Activated T-cell treated with anti-CD3 and anti-CD28 coated beads, Interleukin-2, amount 50 U/mL, for 4 hours (primary cell): ENCODE data around the gene SHOC2. TPM values are rescaled to one million over a fixed set of nuclear protein-coding genes. Genes with fewer than 3 reads are reported as not detected.

Experiments used
- ATAC-seq, 2 donors: fragments of 200-7000 bp; cut with Tn5 transposase; one replicate each; pipeline ENCODE4 v1.10.0; 2021
- DNase-seq: peaks from one replicate; pipeline ENCODE4 v3.0.0-alpha.2; 2020
- H3K27me3 Mint-ChIP-seq: one replicate; pipeline ENCODE4 v1.8.0; 2021; ENCODE audit warnings: low read depth, mixed read lengths
- H3K36me3 Mint-ChIP-seq: one replicate; pipeline ENCODE4 v1.8.0; 2022; ENCODE audit warnings: mixed read lengths; ENCODE audit not compliant: insufficient read depth
- H3K4me1 Mint-ChIP-seq: one replicate; pipeline ENCODE4 v1.8.0; 2021; ENCODE audit warnings: low read depth, mixed read lengths
- H3K4me3 Mint-ChIP-seq: one replicate; pipeline ENCODE4 v1.8.0; 2021; ENCODE audit warnings: mild to moderate bottlenecking, moderate library complexity, mixed read lengths
- H3K9me3 Mint-ChIP-seq: one replicate; pipeline ENCODE4 v1.8.0; 2021; ENCODE audit warnings: mixed read lengths
- total RNA-seq, 3 donors: library from RNA; stranded (reverse); gene quantifications; one replicate each; pipeline ENCODE4 v1.2.1, GENCODE V29; 2021

SHOC2 gene
- total RNA-seq, 3 donors from 2014 or later, result 33.0 to 43.3 (median 41.8) TPM

DNA sequence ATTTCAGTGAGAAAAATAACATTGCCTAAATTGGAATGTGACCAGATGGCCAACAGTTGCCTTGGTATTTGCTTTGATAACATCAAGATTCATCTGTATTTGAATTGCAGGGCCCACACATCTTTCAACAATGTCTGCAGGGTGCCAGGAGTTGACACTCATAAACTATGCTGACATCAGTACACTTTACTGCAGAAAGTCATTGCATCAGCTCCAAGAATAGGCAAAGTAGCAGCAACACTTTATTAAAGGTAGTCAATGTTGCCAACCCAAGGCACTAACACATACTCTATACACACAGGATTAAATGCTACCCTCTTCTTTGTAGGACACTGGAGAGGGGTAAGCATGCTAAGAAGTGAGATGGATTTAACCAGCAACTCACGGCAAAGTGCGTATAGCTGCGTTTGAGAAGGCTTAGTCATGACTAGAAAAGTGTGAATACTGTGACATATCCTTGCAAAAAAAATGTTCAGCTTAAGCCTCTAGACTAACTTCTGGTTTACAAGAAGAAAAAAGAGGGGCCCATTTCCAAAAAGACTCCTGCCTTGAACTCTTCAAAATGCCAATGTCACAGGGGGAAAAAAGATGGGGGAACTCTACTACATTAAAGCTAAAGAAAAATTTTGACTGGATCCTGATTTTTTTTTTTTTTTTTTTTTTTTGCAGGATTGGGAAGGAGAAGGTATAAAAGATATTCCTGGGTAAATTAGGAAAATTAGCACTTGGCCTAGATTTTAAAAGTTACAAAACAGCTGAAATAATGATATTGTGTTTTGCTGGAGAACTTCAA is 2.7 kb upstream of the SHOC2 start:
- DNase-seq (no peak), ATAC-seq (no peak)
- Mint-ChIP-seq H3K4me3 (no peak overlapping the region), H3K4me1 (peaks cover 30% of the 10 kb centered on the region), H3K36me3 (peaks cover 10% of the 10 kb centered on the region), H3K27me3 (no peaks in the 10 kb centered on the region), H3K9me3 (no peaks in the 10 kb centered on the region)

DNA sequence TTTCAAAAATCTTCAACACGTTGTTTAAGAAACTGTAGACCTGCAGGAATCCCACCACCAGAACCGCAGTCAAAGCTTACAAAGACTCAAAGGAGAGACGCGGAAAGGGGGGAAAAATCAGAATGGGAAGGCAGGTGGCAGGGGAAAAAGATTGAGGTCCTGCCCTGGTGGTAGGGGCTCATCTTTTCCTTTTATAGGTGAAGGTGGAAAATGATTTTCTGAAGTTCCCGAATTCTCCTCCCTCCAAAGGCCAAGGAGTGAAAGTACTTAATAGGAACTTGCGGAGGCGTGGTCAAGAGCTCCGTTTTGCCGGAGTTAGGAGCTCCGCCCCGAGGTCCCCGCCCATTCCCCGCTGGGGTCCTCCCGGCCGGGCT is 1.1 kb upstream of the SHOC2 start:
- DNase-seq, result peak; percentile 78
- no peaks in the 10 kb centered on the region for H3K27me3 Mint-ChIP-seq
- no peaks in the 10 kb centered on the region for H3K9me3 Mint-ChIP-seq
- peak overlapping the region; percentile 94 for H3K4me3 Mint-ChIP-seq
- peaks cover 36% of the 10 kb centered on the region for H3K4me1 Mint-ChIP-seq
- peaks cover 7% of the 10 kb centered on the region for H3K36me3 Mint-ChIP-seq
- ATAC-seq, result no peak

- Mint-ChIP-seq H3K27me3 (no peaks in the 10 kb centered on the region), H3K9me3 (no peaks in the 10 kb centered on the region), H3K4me3 (peak within 1 kb of the TSS; percentile 94), H3K36me3 (peaks cover 7% of the 10 kb centered on the region), H3K4me1 (peaks cover 41% of the 10 kb centered on the region)
- peak; percentile 55 to 94 for ATAC-seq
- DNase-seq, result no peak
Measured at GRCh38 chr10:110918643-110919348, 608 bp upstream of the SHOC2 start, which contains the start of gene BBIP1. TSS of gene BBIP1 (minus strand) at chr10:110919180. CDS start at chr10:110918157, 1,023 bp downstream.

GRCh38 chr10:110919971-110920881 is 822 bp downstream of the SHOC2 start:
- DNase-seq (no peak), ATAC-seq (no peak)
- Mint-ChIP-seq H3K4me3 (peak overlapping the region; percentile 94), H3K4me1 (peaks cover 44% of the 10 kb centered on the region), H3K27me3 (no peaks in the 10 kb centered on the region), H3K36me3 (peaks cover 5% of the 10 kb centered on the region), H3K9me3 (no peaks in the 10 kb centered on the region)

DNA sequence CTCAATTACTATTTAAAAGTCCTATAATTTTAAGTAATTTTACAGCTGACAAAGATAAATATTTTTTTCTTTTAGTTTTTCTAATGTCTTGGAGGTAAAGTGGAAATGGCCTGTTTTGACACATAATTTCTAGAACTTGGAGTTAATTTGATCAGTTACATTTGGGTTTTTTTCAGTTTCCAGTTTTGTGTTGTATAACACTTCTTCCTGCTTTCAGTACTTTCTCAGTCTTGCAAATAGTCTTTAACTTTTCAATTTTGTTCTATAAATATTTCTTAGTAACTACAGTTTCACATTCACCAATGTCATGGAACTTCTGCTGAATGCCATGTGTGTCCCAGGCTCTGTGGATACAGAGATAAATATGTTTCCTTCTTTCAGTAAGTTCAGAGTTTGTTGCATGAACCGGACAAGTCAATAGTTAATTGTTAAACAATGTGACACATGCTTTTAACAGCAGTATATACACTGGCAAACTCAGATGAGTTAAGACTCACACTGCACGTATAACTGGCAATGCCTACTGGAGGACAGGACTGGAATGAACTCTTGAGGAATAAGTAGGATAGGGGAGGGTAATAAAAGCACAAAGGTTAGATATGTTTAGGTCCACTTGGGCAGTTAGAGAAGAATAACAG is 4.6 kb downstream of the SHOC2 start:
- H3K36me3 Mint-ChIP-seq, result peaks cover 3% of the 10 kb centered on the region
- ATAC-seq (no peak), DNase-seq (no peak)
- H3K4me1 Mint-ChIP-seq, result peaks cover 56% of the 10 kb centered on the region
- H3K27me3 Mint-ChIP-seq, result no peaks in the 10 kb centered on the region
- no peak overlapping the region for H3K4me3 Mint-ChIP-seq
- H3K9me3 Mint-ChIP-seq, result no peaks in the 10 kb centered on the region

DNA sequence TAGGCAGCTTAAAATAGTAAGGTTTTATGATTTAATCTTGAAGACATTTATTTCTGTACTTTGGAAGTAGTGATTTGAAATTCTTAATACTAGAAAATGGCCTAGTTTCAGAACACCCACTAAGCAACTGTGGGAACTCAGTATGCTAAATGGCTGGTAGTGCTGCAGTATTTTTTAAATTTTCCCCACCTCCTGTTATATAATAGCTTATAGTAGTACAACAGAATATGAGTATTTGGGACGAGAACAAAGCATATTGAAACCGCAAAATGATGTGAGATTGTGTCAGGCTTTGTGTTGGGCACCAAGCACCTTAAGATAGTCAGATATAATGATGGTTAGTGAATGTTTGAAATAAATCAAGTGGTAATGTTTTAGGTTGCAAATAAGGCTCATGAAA is 8.1 kb downstream of the SHOC2 start:
- Mint-ChIP-seq H3K4me1 (peaks cover 49% of the 10 kb centered on the region), H3K36me3 (peaks cover 3% of the 10 kb centered on the region)
- ATAC-seq, result peak in 1 of 2 donors; percentile 28

GRCh38 chr10:110931769-110932381 is 12.5 kb downstream of the SHOC2 start:
- ATAC-seq (no peak), DNase-seq (no peak)
- H3K36me3 Mint-ChIP-seq, result peaks cover 2% of the 10 kb centered on the region
- H3K27me3 Mint-ChIP-seq, result no peaks in the 10 kb centered on the region
- H3K4me1 Mint-ChIP-seq, result peaks cover 41% of the 10 kb centered on the region
- no peak overlapping the region for H3K4me3 Mint-ChIP-seq
- no peaks in the 10 kb centered on the region for H3K9me3 Mint-ChIP-seq

More for the DNA sequence above, 8.1 kb downstream of the SHOC2 start:
- Mint-ChIP-seq H3K4me3 (no peak overlapping the region), H3K27me3 (no peaks in the 10 kb centered on the region), H3K9me3 (no peaks in the 10 kb centered on the region)
- DNase-seq, result no peak

GRCh38 chr10:110932505-110933180 is 13.2 kb downstream of the SHOC2 start:
- no peaks in the 10 kb centered on the region for H3K27me3 Mint-ChIP-seq
- H3K4me1 Mint-ChIP-seq, result peaks cover 38% of the 10 kb centered on the region
- H3K4me3 Mint-ChIP-seq, result no peak overlapping the region
- ATAC-seq (no peak), DNase-seq (no peak)
- H3K9me3 Mint-ChIP-seq, result no peaks in the 10 kb centered on the region
- peaks cover 2% of the 10 kb centered on the region for H3K36me3 Mint-ChIP-seq

GRCh38 chr10:110936757-110937156 is 17.4 kb downstream of the SHOC2 start:
- no peaks in the 10 kb centered on the region for H3K27me3 Mint-ChIP-seq
- H3K4me1 Mint-ChIP-seq, result peaks cover 40% of the 10 kb centered on the region
- DNase-seq (no peak), ATAC-seq (no peak)
- peaks cover 13% of the 10 kb centered on the region for H3K36me3 Mint-ChIP-seq
- no peak overlapping the region for H3K4me3 Mint-ChIP-seq
- no peaks in the 10 kb centered on the region for H3K9me3 Mint-ChIP-seq

DNA sequence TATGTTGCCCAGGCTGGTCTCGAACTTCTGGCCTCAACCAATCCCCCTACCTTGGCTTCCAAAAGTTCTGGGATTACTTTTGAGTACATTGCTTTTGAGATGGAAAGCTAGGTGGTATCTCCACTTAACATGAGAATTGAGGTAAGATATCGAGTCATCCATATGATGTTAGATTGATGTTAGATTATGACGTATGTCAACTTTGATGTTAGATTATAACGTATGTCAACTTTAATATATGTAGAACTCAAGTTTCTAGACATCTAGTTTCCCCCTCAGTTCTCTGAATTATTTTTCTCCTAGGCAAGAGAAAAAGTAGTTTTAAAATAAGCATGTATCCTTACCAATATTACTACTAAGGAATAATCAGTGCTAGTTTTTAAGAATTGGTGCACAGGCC is 20.0 kb downstream of the SHOC2 start:
- Mint-ChIP-seq H3K36me3 (peaks cover 33% of the 10 kb centered on the region), H3K27me3 (no peaks in the 10 kb centered on the region), H3K9me3 (peaks cover 10% of the 10 kb centered on the region), H3K4me3 (no peak overlapping the region), H3K4me1 (peaks cover 46% of the 10 kb centered on the region)
- ATAC-seq, result no peak
- no peak for DNase-seq

DNA sequence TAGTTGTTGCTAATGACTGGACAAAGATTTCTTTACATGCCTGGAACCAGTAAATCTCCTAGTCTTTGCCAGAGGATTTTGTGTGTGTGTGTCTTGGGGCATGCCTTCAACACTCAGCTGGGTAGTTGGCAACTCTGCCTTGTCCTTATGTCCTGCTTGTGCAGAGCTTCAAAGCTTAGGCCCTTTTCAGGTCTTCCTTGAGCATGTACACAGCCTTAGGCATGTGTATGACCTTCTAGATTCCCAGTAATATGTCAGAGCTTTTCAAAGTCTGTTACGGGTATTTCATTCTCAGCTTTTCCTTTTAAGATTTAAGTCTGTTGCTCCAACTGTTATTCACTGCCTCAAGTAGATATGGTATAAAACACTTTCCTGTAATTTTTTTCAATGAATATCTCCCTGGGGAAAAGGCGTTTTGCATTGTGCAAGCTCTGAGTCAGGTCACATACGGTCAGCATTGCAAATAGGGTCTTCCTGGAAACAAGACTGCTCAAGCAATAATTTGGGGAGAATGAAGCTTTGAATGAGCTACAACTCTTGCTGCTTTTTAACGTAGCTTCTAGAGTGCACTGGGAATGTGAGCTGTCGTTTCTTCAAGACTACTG is 25.5 kb downstream of the SHOC2 start:
- peaks cover 10% of the 10 kb centered on the region for H3K9me3 Mint-ChIP-seq
- H3K4me3 Mint-ChIP-seq, result no peak overlapping the region
- ATAC-seq (no peak), DNase-seq (no peak)
- no peaks in the 10 kb centered on the region for H3K27me3 Mint-ChIP-seq
- peaks cover 61% of the 10 kb centered on the region for H3K36me3 Mint-ChIP-seq
- peaks cover 62% of the 10 kb centered on the region for H3K4me1 Mint-ChIP-seq

GRCh38 chr10:110946496-110946895 is 27.1 kb downstream of the SHOC2 start:
- no peak for DNase-seq
- no peak for ATAC-seq
- H3K9me3 Mint-ChIP-seq, result peaks cover 10% of the 10 kb centered on the region
- H3K27me3 Mint-ChIP-seq, result no peaks in the 10 kb centered on the region
- peaks cover 59% of the 10 kb centered on the region for H3K4me1 Mint-ChIP-seq
- H3K4me3 Mint-ChIP-seq, result no peak overlapping the region
- peaks cover 57% of the 10 kb centered on the region for H3K36me3 Mint-ChIP-seq
